Measurements from ENCODE around the gene ZSWIM4.

DNA sequence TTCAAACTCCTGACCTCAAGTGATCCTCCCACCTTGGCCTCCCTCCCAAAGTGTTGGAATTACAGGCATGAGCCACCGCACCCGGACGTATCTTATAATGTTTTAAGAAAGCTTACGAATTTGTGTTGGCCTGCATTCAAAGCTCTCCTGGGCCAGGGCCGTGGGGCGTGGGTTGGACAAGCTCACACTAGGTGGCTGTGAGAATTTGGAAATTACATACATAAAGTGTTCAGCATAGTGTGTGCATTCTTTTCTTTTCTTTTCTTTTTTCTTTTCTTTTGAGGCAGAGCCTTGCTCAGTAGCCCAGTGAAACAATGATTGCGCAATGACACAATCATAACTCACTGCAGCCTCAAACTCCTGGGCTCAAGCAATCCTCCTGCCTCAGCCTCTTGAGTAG, 2.6 kb downstream of the ZSWIM4 start:
- TF ChIP-seq, protein P1, sequence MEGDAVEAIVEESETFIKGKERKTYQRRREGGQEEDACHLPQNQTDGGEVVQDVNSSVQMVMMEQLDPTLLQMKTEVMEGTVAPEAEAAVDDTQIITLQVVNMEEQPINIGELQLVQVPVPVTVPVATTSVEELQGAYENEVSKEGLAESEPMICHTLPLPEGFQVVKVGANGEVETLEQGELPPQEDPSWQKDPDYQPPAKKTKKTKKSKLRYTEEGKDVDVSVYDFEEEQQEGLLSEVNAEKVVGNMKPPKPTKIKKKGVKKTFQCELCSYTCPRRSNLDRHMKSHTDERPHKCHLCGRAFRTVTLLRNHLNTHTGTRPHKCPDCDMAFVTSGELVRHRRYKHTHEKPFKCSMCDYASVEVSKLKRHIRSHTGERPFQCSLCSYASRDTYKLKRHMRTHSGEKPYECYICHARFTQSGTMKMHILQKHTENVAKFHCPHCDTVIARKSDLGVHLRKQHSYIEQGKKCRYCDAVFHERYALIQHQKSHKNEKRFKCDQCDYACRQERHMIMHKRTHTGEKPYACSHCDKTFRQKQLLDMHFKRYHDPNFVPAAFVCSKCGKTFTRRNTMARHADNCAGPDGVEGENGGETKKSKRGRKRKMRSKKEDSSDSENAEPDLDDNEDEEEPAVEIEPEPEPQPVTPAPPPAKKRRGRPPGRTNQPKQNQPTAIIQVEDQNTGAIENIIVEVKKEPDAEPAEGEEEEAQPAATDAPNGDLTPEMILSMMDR (IDR thresholded peaks at IDR 0.05) = no peak
- TF ChIP-seq POLR2A (IDR thresholded peaks at IDR 0.05) = no peak
